HCT116 (cell line): ENCODE measurements around the gene KCTD18. TPM values are rescaled to one million over a fixed set of nuclear protein-coding genes. Genes with fewer than 3 reads are reported as not detected.

Experiments used
- ATAC-seq: fragments of 200-7000 bp; cut with Tn5 transposase; 2 replicates; pipeline ENCODE4 v1.9.1; 2020; ENCODE audit warnings: mild to moderate bottlenecking, moderate library complexity
- BruUV-seq: library from RNA; stranded (reverse); fragments of 400-500 nt; replicated peaks from 2 replicates; lab custom pipeline; 2021; lab: Mats Ljungman, UMichigan
- CTCF ChIA-PET: fragments of 300-600 bp; sonication (Branson Sonifier 250); formaldehyde crosslinking; loops from one replicate; lab custom pipeline; 2021; ENCODE audit warnings: antibody characterized with exemption; lab: Charles Lee
- POLR2A ChIA-PET: fragments of 300-600, 350-600 bp; sonication (Branson Sonifier 250); formaldehyde crosslinking; loops from one replicate; lab custom pipeline; 2021; ENCODE audit warnings: antibody characterized with exemption; lab: Charles Lee
- RAD21 ChIA-PET, 2 experiments: fragments of 300-600 bp; sonication (Branson Sonifier 250); formaldehyde crosslinking; loops; one replicate each; lab custom pipeline; 2023; ENCODE audit warnings: low total read pairs in 2 of 2; ENCODE audit not compliant: uncharacterized antibody in 2 of 2, unreplicated experiment in 2 of 2, low non-redundant PET in 1 of 2; lab: Charles Lee
- DNase-seq: peaks from one replicate; pipeline ENCODE4 v3.0.0-alpha.2; 2010; ENCODE audit warnings: low read depth, low spot score
- H2AFZ ChIP-seq: fragments of 200-600 bp; shearing (Covaris generic), sonication (generic); 2 replicates; pipeline ENCODE4 v1.6.1; 2017; ENCODE audit warnings: low read depth, mixed run types, mixed read lengths, antibody characterized with exemption, low read length; ENCODE audit not compliant: poor library complexity, severe bottlenecking
- H3K27ac ChIP-seq: 2 replicates; pipeline ENCODE4 v1.5.1; 2012; ENCODE audit warnings: low read depth, low read length
- H3K27me3 ChIP-seq: fragments of 200-600 bp; sonication (generic); 2 replicates; pipeline ENCODE4 v1.6.1; 2016; ENCODE audit warnings: mixed run types, low read length, mixed read lengths; ENCODE audit not compliant: insufficient read depth
- H3K36me3 ChIP-seq, 2 experiments: fragments of 200-500 bp in 1 of 2; fragments of 200-600 bp in 1 of 2; sonication (Bioruptor generic) in 1 of 2; sonication (generic) in 1 of 2; 2 replicates each; pipeline versions ENCODE4 v1.5.1 to v1.6.1; 2014 to 2016; ENCODE audit warnings: low read length in 2 of 2, inconsistent platforms in 1 of 2, mixed read lengths in 1 of 2, mixed run types in 1 of 2; ENCODE audit not compliant: insufficient read depth in 2 of 2, control insufficient read depth in 1 of 2
- H3K4me1 ChIP-seq, 2 experiments: fragments of 200-600 bp in 1 of 2; sonication (generic) in 1 of 2; 2 replicates each; pipeline versions ENCODE4 v1.5.1 to v1.6.1; 2012 to 2017; ENCODE audit warnings: low read length in 2 of 2, inconsistent platforms in 1 of 2, mild to moderate bottlenecking in 1 of 2, mixed read lengths in 1 of 2, mixed run types in 1 of 2, moderate library complexity in 1 of 2; ENCODE audit not compliant: insufficient read depth in 2 of 2, control insufficient read depth in 1 of 2
- H3K4me2 ChIP-seq: fragments of 200-600 bp; sonication (generic); 2 replicates; pipeline ENCODE4 v1.6.1; 2017; ENCODE audit warnings: mixed run types, low read length, mixed read lengths
- H3K4me3 ChIP-seq, 2 experiments: fragments of 200-600 bp in 1 of 2; sonication (generic) in 1 of 2; replicated peaks in 1 of 2; 2 replicates each; pipeline ENCODE4 v1.5.1; 2011 to 2016; ENCODE audit warnings: low read length in 2 of 2, control low read depth in 1 of 2, low read depth in 1 of 2, mild to moderate bottlenecking in 1 of 2, mixed read lengths in 1 of 2, mixed run types in 1 of 2
- H3K79me2 ChIP-seq: fragments of 200-600 bp; sonication (generic); 2 replicates; pipeline ENCODE4 v1.6.1; 2017; ENCODE audit warnings: mild to moderate bottlenecking, mixed run types, low read length, moderate library complexity, mixed read lengths; ENCODE audit not compliant: insufficient read depth
- H3K9ac ChIP-seq: fragments of 200-600 bp; sonication (generic); 2 replicates; pipeline ENCODE4 v1.6.1; 2016; ENCODE audit warnings: low read length, mixed read lengths
- H3K9me2 ChIP-seq: fragments of 200-600 bp; sonication (generic), shearing (Covaris generic); 2 replicates; pipeline ENCODE4 v1.6.1; 2017; ENCODE audit warnings: mixed run types, mild to moderate bottlenecking, moderate library complexity; ENCODE audit not compliant: insufficient read depth
- H3K9me3 ChIP-seq, 2 experiments: fragments of 200-500 bp in 1 of 2; fragments of 200-600 bp in 1 of 2; sonication (Bioruptor generic) in 1 of 2; sonication (generic) in 1 of 2; 2 replicates each; pipeline ENCODE4 v1.6.1; 2014 to 2017; ENCODE audit warnings: low read length in 2 of 2, mixed read lengths in 2 of 2, inconsistent platforms in 1 of 2, low read depth in 1 of 2, mild to moderate bottlenecking in 1 of 2, mixed run types in 1 of 2, moderate library complexity in 1 of 2; ENCODE audit not compliant: control insufficient read depth in 1 of 2, insufficient read depth in 1 of 2
- H4K20me1 ChIP-seq: fragments of 200-600 bp; sonication (generic), shearing (Covaris generic); 2 replicates; pipeline ENCODE4 v1.6.1; 2017; ENCODE audit warnings: mixed run types, mild to moderate bottlenecking, moderate library complexity; ENCODE audit not compliant: insufficient read depth
- CBX3 ChIP-seq: IDR thresholded peaks from 2 replicates; pipeline ENCODE4 v1.6.1; 2012; ENCODE audit warnings: low read depth
- EGR1 ChIP-seq: IDR thresholded peaks from 2 replicates; pipeline ENCODE4 v1.6.1; 2012; ENCODE audit warnings: low read depth
- RAD21 ChIP-seq: IDR thresholded peaks from 2 replicates; pipeline ENCODE4 v1.6.1; 2012; ENCODE audit warnings: low read depth, mild to moderate bottlenecking
- ZFX ChIP-seq: fragments of 450-650 bp; IDR thresholded peaks from 2 replicates; pipeline ENCODE4 v1.6.1; 2017
- intact Hi-C: fragments of 100-400 bp; cut with micrococcal nuclease; formaldehyde crosslinking; loops from 2 replicates; pipeline ENCODE4 v1.10.0; 2022
- total RNA-seq: library from RNA; stranded (reverse); gene quantifications from one replicate; pipeline ENCODE4 v1.2.1, GENCODE V29; 2021; ENCODE audit not compliant: unreplicated experiment

The KCTD18 gene
- total RNA-seq, 1 experiment from 2014 or later: 12.8 TPM

GRCh38 chr2:200523158-200523557 lies 13.3 kb upstream of the KCTD18 start:
- Histone ChIP-seq H3K79me2 (peaks cover 21% of the 10 kb centered on the region), H3K36me3 (no peaks in the 10 kb centered on the region), H4K20me1 (no peaks in the 10 kb centered on the region), H3K27me3 (no peaks in the 10 kb centered on the region), H3K9me2 (no peaks in the 10 kb centered on the region), H3K27ac (no peak overlapping the region), H3K9me3 (no peaks in the 10 kb centered on the region), H3K4me3 (no peak overlapping the region), H2AFZ (no peak overlapping the region), H3K4me1 (peaks cover 4 to 22% of the 10 kb centered on the region in 2 experiments; a peak in 3 of 4 replicates), H3K4me2 (no peak overlapping the region), H3K9ac (no peak overlapping the region)
- ATAC-seq (no peak), DNase-seq (no peak)
- intact Hi-C loops: no loop called here
- no TSS peak for BruUV-seq
- TF ChIP-seq CBX3: peak; percentile 32; the same call in 1 of the 2 replicates
- no peak for TF ChIP-seq ZFX
- ChIA-PET POLR2A (no interaction called here), RAD21 (no interaction called here), CTCF (interaction anchor here (1.5 kb wide), 1 partner anchor 13 kb away, joined by 4 read pairs; the partner anchor contains the start of gene KCTD18)

- Histone ChIP-seq H3K27ac (no peak overlapping the region), H3K4me2 (no peak overlapping the region), H2AFZ (no peak overlapping the region), H3K4me1 (peaks cover 2 to 6% of the 10 kb centered on the region in 2 experiments; a peak in 1 of 4 replicates), H3K27me3 (peaks cover 5% of the 10 kb centered on the region; the same call in 1 of the 2 replicates), H3K4me3 (no peak overlapping the region), H4K20me1 (no peaks in the 10 kb centered on the region), H3K9me2 (no peaks in the 10 kb centered on the region), H3K36me3 (no peaks in the 10 kb centered on the region), H3K9ac (no peak overlapping the region), H3K79me2 (no peaks in the 10 kb centered on the region), H3K9me3 (no peaks in the 10 kb centered on the region)
- ChIA-PET RAD21 (no interaction called here), CTCF (no interaction called here), POLR2A (no interaction called here)
- ATAC-seq (no peak), DNase-seq (no peak)
- intact Hi-C loops: no loop called here
- no TSS peak for BruUV-seq
- no peak for TF ChIP-seq RAD21
- TF ChIP-seq EGR1: no peak
These were observed 5.3 kb upstream of the KCTD18 start for GRCh38 chr2:200515155-200515554.
